Measurements from ENCODE around the gene DIP2C.

GRCh38 chr10:373526-374309 is 315.8 kb downstream of the DIP2C start:
- TF ChIP-seq CTCF (IDR thresholded peaks at IDR 0.05) (no peak), POLR2A (IDR thresholded peaks at IDR 0.05) (no peak), POLR2AphosphoS5 (IDR thresholded peaks at IDR 0.05; ENCODE audit: insufficient read depth in 1 of 2, low read depth in 1 of 2) (no peak)
